Measurements from ENCODE around the gene CD93.

Gene CD93

GRCh38 chr20:23097636-23098580 is 11.8 kb upstream of the CD93 start:
- peak in 3 of 14 donors; percentile 42 to 92 (median 46) for DNase-seq

GRCh38 chr20:23096986-23097520 is 10.9 kb upstream of the CD93 start:
- DNase-seq = no peak

GRCh38 chr20:23096097-23096496 is 10.0 kb upstream of the CD93 start:
- no peak for DNase-seq

GRCh38 chr20:23095499-23095898 is 9.4 kb upstream of the CD93 start:
- DNase-seq = no peak

- DNase-seq = no peak
Observed at GRCh38 chr20:23094927-23095326, 8.8 kb upstream of the CD93 start.

GRCh38 chr20:23094213-23094896 is 8.2 kb upstream of the CD93 start:
- peak in 1 of 14 donors; percentile 41 for DNase-seq

GRCh38 chr20:23093613-23094012 is 7.5 kb upstream of the CD93 start:
- DNase-seq = no peak

- DNase-seq = no peak
Observed at GRCh38 chr20:23092861-23093495, 6.9 kb upstream of the CD93 start.

- DNase-seq = no peak
Observed at GRCh38 chr20:23092384-23092756, 6.2 kb upstream of the CD93 start.

- DNase-seq = no peak
Observed at GRCh38 chr20:23091721-23092383, 5.7 kb upstream of the CD93 start.

GRCh38 chr20:23090878-23091277 is 4.8 kb upstream of the CD93 start:
- no peak for DNase-seq

- DNase-seq = no peak
Observed at GRCh38 chr20:23090147-23090546, 4.0 kb upstream of the CD93 start.

- DNase-seq = no peak
Observed at GRCh38 chr20:23088866-23089265, 2.7 kb upstream of the CD93 start.

- no peak for DNase-seq
Observed at GRCh38 chr20:23087587-23088251, 1.6 kb upstream of the CD93 start.

- DNase-seq = peak in 4 of 14 donors; percentile 15 to 48 (median 32)
Observed at GRCh38 chr20:23086931-23087411, 847 bp upstream of the CD93 start.

- no peak for DNase-seq
Observed at GRCh38 chr20:23085436-23086055, 578 bp downstream of the CD93 start.

GRCh38 chr20:23084845-23085365 is 1.2 kb downstream of the CD93 start:
- no peak for DNase-seq

GRCh38 chr20:23084282-23084844 is 1.8 kb downstream of the CD93 start:
- no peak for DNase-seq

GRCh38 chr20:23083553-23084220 is 2.4 kb downstream of the CD93 start:
- no peak for DNase-seq
